Sigmoid colon (tissue), 4 donors: Measurements from ENCODE around the gene TMEM184B.

Experiments
- CTCF ChIP-seq, 4 experiments: fragments of 450-650 bp in 3 of 4; fragments of 200-600 bp in 1 of 4; IDR thresholded peaks; one replicate each; pipeline ENCODE4 v1.5.1; 2016 to 2019; ENCODE audit warnings: antibody characterized with exemption in 4 of 4, mild to moderate bottlenecking in 3 of 4, moderate library complexity in 2 of 4
- EP300 ChIP-seq, 4 donors: sonication (generic); formaldehyde crosslinking; IDR thresholded peaks; one replicate each; pipeline ENCODE4 v1.6.1; 2017; ENCODE audit warnings: antibody characterized with exemption in 4 of 4
- POLR2A ChIP-seq, 2 donors: fragments of 450-650 bp; IDR thresholded peaks; one replicate each; pipeline ENCODE4 v1.6.1; 2016; ENCODE audit warnings: antibody characterized with exemption in 2 of 2, mild to moderate bottlenecking in 2 of 2, moderate library complexity in 2 of 2
- POLR2AphosphoS5 ChIP-seq, 4 donors: sonication (generic); formaldehyde crosslinking; IDR thresholded peaks; one replicate each; pipeline ENCODE4 v1.6.1; 2017; ENCODE audit warnings: antibody characterized with exemption in 4 of 4

GRCh38 chr22:38196791-38197419 lies 75.9 kb downstream of the TMEM184B start:
- TF ChIP-seq CTCF (IDR thresholded peaks at IDR 0.05), result no peak
- no peak for TF ChIP-seq POLR2A (IDR thresholded peaks at IDR 0.05)
- TF ChIP-seq EP300 (IDR thresholded peaks at IDR 0.05), result no peak
- no peak for TF ChIP-seq POLR2AphosphoS5 (IDR thresholded peaks at IDR 0.05)
